IMR-90 (cell line): ENCODE measurements around the gene TTI1. TPM values are rescaled to one million over a fixed set of nuclear protein-coding genes. Genes with fewer than 3 reads are reported as not detected.

Source experiments
- ATAC-seq: fragments of 200-7000 bp; cut with Tn5 transposase; 2 replicates; pipeline ENCODE4 v1.9.1; 2020; ENCODE audit warnings: low read depth, mild to moderate bottlenecking, moderate library complexity
- BruUV-seq: library from RNA; stranded (reverse); fragments of 400-500 nt; replicated peaks from 2 replicates; lab custom pipeline; 2021; lab: Mats Ljungman, UMichigan
- CTCF ChIA-PET: fragments of 300-600 bp; formaldehyde crosslinking; extraction: SDS; loops from one replicate; lab custom pipeline; 2021; ENCODE audit warnings: antibody characterized with exemption; lab: Yijun Ruan, JAX
- POLR2A ChIA-PET: fragments of 300-600 bp; sonication (Branson Sonifier 250); formaldehyde crosslinking; loops from one replicate; lab custom pipeline; 2022; ENCODE audit warnings: antibody characterized with exemption; ENCODE audit not compliant: unreplicated experiment; lab: Charles Lee
- DNase-seq: peaks from one replicate; pipeline ENCODE4 v3.0.0; 2013
- H2AFZ ChIP-seq: replicated peaks from 2 replicates; pipeline ENCODE3; 2013; ENCODE audit warnings: low read length, mild to moderate bottlenecking; ENCODE audit not compliant: poor library complexity
- H2AK5ac ChIP-seq: 2 replicates; pipeline ENCODE4 v1.6.1; 2013; ENCODE audit warnings: low read depth, low read length, inconsistent platforms
- H2AK9ac ChIP-seq: replicated peaks from 2 replicates; pipeline ENCODE3; 2013; ENCODE audit warnings: mild to moderate bottlenecking, low read depth, low read length, moderate library complexity; ENCODE audit not compliant: poor library complexity
- H2BK120ac ChIP-seq: 2 replicates; pipeline ENCODE4 v1.6.1; 2013; ENCODE audit warnings: low read depth, low read length, inconsistent platforms
- H2BK15ac ChIP-seq: 3 replicates; pipeline ENCODE4 v1.6.1; 2013; ENCODE audit warnings: low read depth, low read length, inconsistent platforms
- H2BK20ac ChIP-seq: 2 replicates; pipeline ENCODE4 v1.6.1; 2013; ENCODE audit warnings: low read depth, mild to moderate bottlenecking, inconsistent platforms, low read length, moderate library complexity
- H2BK5ac ChIP-seq: 2 replicates; pipeline ENCODE4 v1.6.1; 2013; ENCODE audit warnings: mild to moderate bottlenecking, low read depth, low read length, inconsistent platforms; ENCODE audit not compliant: poor library complexity, severe bottlenecking
- H3K14ac ChIP-seq: replicated peaks from 2 replicates; pipeline ENCODE4 v1.6.1; 2013; ENCODE audit warnings: low read depth, low read length, inconsistent platforms
- H3K18ac ChIP-seq: 2 replicates; pipeline ENCODE4 v1.6.1; 2013; ENCODE audit warnings: low read depth, low read length, control low read depth
- H3K23ac ChIP-seq: 2 replicates; pipeline ENCODE4 v1.6.1; 2013; ENCODE audit warnings: low read depth, low read length, inconsistent platforms
- H3K27ac ChIP-seq: 2 replicates; pipeline ENCODE4 v1.5.1; 2013; ENCODE audit warnings: mild to moderate bottlenecking, control low read depth, low read length; ENCODE audit not compliant: insufficient read depth
- H3K27me3 ChIP-seq: 2 replicates; pipeline ENCODE4 v1.6.1; 2013; ENCODE audit warnings: low read length; ENCODE audit not compliant: control insufficient read depth, insufficient read depth
- H3K36me3 ChIP-seq: 2 replicates; pipeline ENCODE4 v1.6.1; 2013; ENCODE audit warnings: low read length, mixed read lengths; ENCODE audit not compliant: control insufficient read depth, insufficient read depth
- H3K4ac ChIP-seq: 2 replicates; pipeline ENCODE4 v1.6.1; 2013; ENCODE audit warnings: low read depth, low read length, inconsistent platforms
- H3K4me1 ChIP-seq: 2 replicates; pipeline ENCODE4 v1.6.1; 2013; ENCODE audit warnings: low read length, mixed read lengths; ENCODE audit not compliant: control insufficient read depth, insufficient read depth
- H3K4me2 ChIP-seq: 2 replicates; pipeline ENCODE4 v1.6.1; 2013; ENCODE audit warnings: low read depth, mild to moderate bottlenecking, control low read depth, low read length, moderate library complexity
- H3K4me3 ChIP-seq: 2 replicates; pipeline ENCODE4 v1.5.1; 2013; ENCODE audit warnings: low read depth, mild to moderate bottlenecking, control low read depth, low read length, moderate library complexity; ENCODE audit not compliant: insufficient read depth
- H3K56ac ChIP-seq: 2 replicates; pipeline ENCODE4 v1.6.1; 2013; ENCODE audit warnings: low read length, inconsistent platforms; ENCODE audit not compliant: insufficient read depth; ENCODE audit errors: extremely low read depth
- H3K79me1 ChIP-seq, 2 experiments: 2 replicates each; pipeline ENCODE4 v1.6.1; 2013; ENCODE audit warnings: low read length in 2 of 2, inconsistent platforms in 1 of 2, low read depth in 1 of 2
- H3K9ac ChIP-seq: 2 replicates; pipeline ENCODE4 v1.6.1; 2013; ENCODE audit warnings: low read depth, low read length, control low read depth
- H3K9me1 ChIP-seq: 2 replicates; pipeline ENCODE4 v1.6.1; 2013; ENCODE audit warnings: low read length, inconsistent platforms; ENCODE audit not compliant: insufficient read depth
- H3K9me3 ChIP-seq: 2 replicates; pipeline ENCODE4 v1.6.1; 2013; ENCODE audit warnings: low read length; ENCODE audit not compliant: control insufficient read depth, insufficient read depth
- H4K20me1 ChIP-seq: 2 replicates; pipeline ENCODE4 v1.6.1; 2013; ENCODE audit warnings: low read length, inconsistent platforms; ENCODE audit not compliant: insufficient read depth
- H4K5ac ChIP-seq: 2 replicates; pipeline ENCODE4 v1.6.1; 2013; ENCODE audit warnings: mild to moderate bottlenecking, low read depth, low read length, control low read depth
- H4K8ac ChIP-seq, 2 experiments: 2 replicates each; pipeline ENCODE4 v1.6.1; 2013; ENCODE audit warnings: low read depth in 2 of 2, low read length in 2 of 2, control low read depth in 1 of 2, inconsistent platforms in 1 of 2
- H4K91ac ChIP-seq: 2 replicates; pipeline ENCODE4 v1.6.1; 2013; ENCODE audit warnings: low read depth, low read length, inconsistent platforms; ENCODE audit not compliant: insufficient read depth
- BHLHE40 ChIP-seq: fragments of 150-350 bp; IDR thresholded peaks from 2 replicates; pipeline ENCODE4 v1.6.1; 2016; ENCODE audit warnings: mild to moderate bottlenecking, low read depth, low read length
- CEBPB ChIP-seq: IDR thresholded peaks from 2 replicates; pipeline ENCODE4 v1.6.1; 2012; ENCODE audit warnings: low read depth, low read length, improper control_type of control experiment
- CHD1 ChIP-seq: IDR thresholded peaks from 2 replicates; pipeline ENCODE4 v1.6.1; 2012; ENCODE audit warnings: low read depth, low read length, improper control_type of control experiment
- ELK1 ChIP-seq: fragments of 150-350 bp; IDR thresholded peaks from 2 replicates; pipeline ENCODE4 v1.6.1; 2016; ENCODE audit warnings: low read depth, mild to moderate bottlenecking, low read length, moderate library complexity, borderline replicate concordance
- MAZ ChIP-seq: IDR thresholded peaks from 2 replicates; pipeline ENCODE4 v1.6.1; 2012; ENCODE audit warnings: low read depth, mild to moderate bottlenecking, low read length, improper control_type of control experiment, moderate library complexity, borderline replicate concordance
- RAD21 ChIP-seq: IDR thresholded peaks from 2 replicates; pipeline ENCODE4 v1.6.1; 2012; ENCODE audit warnings: low read length, improper control_type of control experiment
- RFX5 ChIP-seq: IDR thresholded peaks from 2 replicates; pipeline ENCODE4 v1.8.0; 2012; ENCODE audit warnings: low read depth, mild to moderate bottlenecking, low read length, moderate library complexity
- USF2 ChIP-seq: fragments of 150-350 bp; IDR thresholded peaks from 2 replicates; pipeline ENCODE4 v1.6.1; 2017; ENCODE audit warnings: mild to moderate bottlenecking, antibody characterized with exemption, low read length, low read depth
- WGBS, 2 experiments: methylation state at CpG; one replicate each; pipeline versions ENCODE4 v1.1.5 to v1.1.7; 2013; ENCODE audit warnings: missing lambda C conversion rate in 2 of 2; ENCODE audit not compliant: insufficient read length in 1 of 2; ENCODE audit errors: extremely low coverage in 2 of 2; 5-methylcytosine and 5-hydroxymethylcytosine counted together
- dilution Hi-C: fragments of 300-500 bp; cut with HindIII; formaldehyde crosslinking; loops from one replicate; pipeline ENCODE4 v1.14.3; 2018; ENCODE audit warnings: low sequenced_read_pairs; ENCODE audit not compliant: unreplicated experiment
- in situ Hi-C: fragments of 300-500 bp; cut with MboI; formaldehyde crosslinking; loops from 3 replicates; pipeline ENCODE4 v1.14.3; 2019; ENCODE audit warnings: low sequenced_read_pairs, inconsistent platforms, mixed read lengths
- intact Hi-C: fragments of 100-400 bp; cut with micrococcal nuclease; formaldehyde crosslinking; loops from 2 replicates; pipeline ENCODE4 v1.10.0; 2022
- polyA plus RNA-seq, 3 experiments: library from polyadenylated mRNA; depleted of rRNA; stranded (reverse); fragments of >200 nt; gene quantifications; 2 replicates each; pipeline ENCODE4 v1.2.3, GENCODE V29; 2012; ENCODE audit warnings: low replicate concordance in 1 of 3
- total RNA-seq: library from RNA; depleted of rRNA; stranded (reverse); fragments of >200 nt; gene quantifications from 2 replicates; pipeline ENCODE4 v1.2.3, GENCODE V29; 2012

The TTI1 gene
- total and polyA plus RNA-seq, 2 of the 4 experiments (the other 2 are of a cell fraction), result 12.5 to 17.6 TPM

GRCh38 chr20:38008233-38008944 is 24.9 kb downstream of the TTI1 start:
- H2BK120ac ChIP-seq, result no peak overlapping the region
- peaks cover 27 to 47% of the 10 kb centered on the region in 2 experiments for H3K79me1 ChIP-seq
- in situ Hi-C loops, result no loop called here
- no peak overlapping the region for H2AK5ac ChIP-seq
- H3K36me3 ChIP-seq, result peaks cover 20% of the 10 kb centered on the region
- no peak overlapping the region for H3K14ac ChIP-seq
- no peak for TF ChIP-seq ELK1
- TF ChIP-seq USF2, result no peak
- no peak for TF ChIP-seq CEBPB
- TF ChIP-seq BHLHE40, result no peak
- no peak for TF ChIP-seq MAZ
- no peak for TF ChIP-seq RFX5
- TF ChIP-seq RAD21, result no peak
- no peak for TF ChIP-seq CHD1
- H3K4me3 ChIP-seq, result no peak overlapping the region
- no peak overlapping the region for H3K4ac ChIP-seq
- DNase-seq, result no peak
- ATAC-seq, result no peak
- no peak overlapping the region for H3K18ac ChIP-seq
- H3K56ac ChIP-seq, result no peak overlapping the region
- H2BK15ac ChIP-seq, result no peak overlapping the region
- no peak overlapping the region for H3K9ac ChIP-seq
- POLR2A ChIA-PET, result no interaction called here
- intact Hi-C loops, result no loop called here
- H3K27ac ChIP-seq, result no peak overlapping the region
- H2AFZ ChIP-seq, result no peak overlapping the region
- dilution Hi-C loops, result no loop called here
- no peak overlapping the region for H2BK5ac ChIP-seq
- no peak overlapping the region for H2BK20ac ChIP-seq
- BruUV-seq, result no TSS peak
- H4K91ac ChIP-seq, result no peak overlapping the region
- H4K5ac ChIP-seq, result no peak overlapping the region
- no peak overlapping the region for H2AK9ac ChIP-seq
- H3K23ac ChIP-seq, result no peak overlapping the region
- H4K8ac ChIP-seq, result no peak overlapping the region
- no peaks in the 10 kb centered on the region for H3K27me3 ChIP-seq
- H3K4me2 ChIP-seq, result no peak overlapping the region
- WGBS, 2 experiments, result no CpG with 5 or more reads among the region's 5 CpGs
- no peaks in the 10 kb centered on the region for H3K9me3 ChIP-seq
- CTCF ChIA-PET, result no interaction called here
- no peaks in the 10 kb centered on the region for H3K4me1 ChIP-seq
- 0 out of 2 replicates have a peak, but pooled peaks cover 3% of the 10 kb centered on the region for H4K20me1 ChIP-seq
- peaks cover 5% of the 10 kb centered on the region for H3K9me1 ChIP-seq
